Stomach (tissue), 9 donors: ENCODE results near the gene PLA2G4F. TPM values are rescaled to one million over a fixed set of nuclear protein-coding genes. Genes with fewer than 3 reads are reported as not detected.

Experiments
- DNase-seq, 2 donors: peaks; one replicate each; pipeline versions ENCODE4 v3.0.0 to v3.0.0-alpha.2; 2013 to 2019
- H3K27ac ChIP-seq, 5 donors: fragments of 200-600 bp in 4 of 5; sonication (generic) in 4 of 5; one replicate each; pipeline ENCODE4 v1.5.1; 2013 to 2019; ENCODE audit warnings: mild to moderate bottlenecking in 1 of 5, moderate library complexity in 1 of 5
- H3K27me3 ChIP-seq, 3 donors: fragments of 200-600 bp; sonication (generic); one replicate each; pipeline ENCODE4 v1.5.1; 2017 to 2019; ENCODE audit warnings: mixed run types in 1 of 3
- H3K36me3 ChIP-seq, 4 donors: fragments of 200-600 bp; sonication (generic); 1 replicate in 3 of 4; 2 replicates in 1 of 4; pipeline ENCODE4 v1.5.1; 2016 to 2019
- H3K4me1 ChIP-seq, 4 donors: fragments of 200-600 bp; sonication (generic); one replicate each; pipeline ENCODE4 v1.5.1; 2016 to 2019
- H3K4me3 ChIP-seq, 4 donors: fragments of 200-600 bp; sonication (generic) in 3 of 4; one replicate each; pipeline ENCODE4 v1.5.1; 2016 to 2019; ENCODE audit warnings: mild to moderate bottlenecking in 1 of 4
- H3K9me3 ChIP-seq, 4 donors: fragments of 200-600 bp; sonication (generic); one replicate each; pipeline ENCODE4 v1.5.1; 2016 to 2019
- EP300 ChIP-seq: sonication (generic); formaldehyde crosslinking; IDR thresholded peaks from one replicate; pipeline ENCODE4 v1.6.1; 2017; ENCODE audit warnings: antibody characterized with exemption
- POLR2A ChIP-seq, 4 donors: fragments of 450-650 bp; IDR thresholded peaks; one replicate each; pipeline ENCODE4 v1.6.1; 2016; ENCODE audit warnings: antibody characterized with exemption in 4 of 4, control low read depth in 2 of 4, mild to moderate bottlenecking in 1 of 4, moderate library complexity in 1 of 4
- POLR2AphosphoS5 ChIP-seq, 3 donors: sonication (generic); formaldehyde crosslinking; IDR thresholded peaks; one replicate each; pipeline ENCODE4 v1.6.1; 2016; ENCODE audit warnings: antibody characterized with exemption in 3 of 3
- WGBS, 5 donors: extraction: QIAGEN DNeasy Blood & Tissue Kit in 3 of 5; methylation state at CpG; one replicate each; pipeline versions ENCODE4 v1.1.5 to v1.1.7; 2013 to 2018; 5-methylcytosine and 5-hydroxymethylcytosine counted together
- intact Hi-C: fragments of 100-400 bp; cut with DNase I; formaldehyde crosslinking; loops from one replicate; pipeline ENCODE4 v1.15.1; 2023; ENCODE audit warnings: low total_unique reads
- polyA plus RNA-seq, 3 donors: library from polyadenylated mRNA; stranded (reverse); fragments of 200-250 nt; gene quantifications; one replicate each; pipeline ENCODE4 v1.2.3, GENCODE V29; 2013
- total RNA-seq, 5 donors: library from RNA; depleted of rRNA; stranded (reverse); fragments of >200 nt; gene quantifications; one replicate each; pipeline versions ENCODE4 v1.1.0 to v1.2.3, GENCODE V29; 2014 to 2016
- TF ChIP-seq, protein P1 (sequence below), 7 experiments: fragments of 450-650 bp in 4 of 7; fragments of 200-600 bp in 3 of 7; sonication (generic) in 3 of 7; IDR thresholded peaks; one replicate each; pipeline ENCODE4 v1.5.1; 2016 to 2019; ENCODE audit warnings: antibody characterized with exemption in 7 of 7, control low read depth in 2 of 7, mild to moderate bottlenecking in 1 of 7
- donor health status: healthy with polysubstance abuse.
- donor health status: Bipolar disorder and iron deficiency.
- donor health status: healthy.

The PLA2G4F gene
- total and polyA plus RNA-seq, 8 donors: 1.9 to 41.4 (median 8.4) TPM

DNA sequence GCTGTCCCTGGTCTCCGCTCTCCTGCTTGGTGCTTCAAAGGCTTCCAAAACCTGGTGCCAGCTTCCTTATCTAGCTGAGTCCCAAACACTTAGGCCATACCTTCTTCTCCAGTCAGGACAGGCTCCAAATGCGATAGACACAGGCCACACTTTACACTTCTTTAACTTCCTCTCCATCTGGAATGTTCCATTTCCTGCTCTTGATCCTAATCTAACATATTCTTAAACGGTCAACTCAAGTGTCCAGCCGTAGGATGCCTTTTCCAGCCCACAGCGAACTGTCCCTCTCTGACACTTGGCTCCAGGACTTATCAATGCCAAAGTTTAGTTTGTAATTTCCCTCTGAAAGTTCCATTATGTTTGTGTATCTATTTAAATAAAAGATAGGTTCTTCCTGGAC is 19.2 kb upstream of the PLA2G4F start:
- intact Hi-C loops: no loop called here
- H3K36me3 ChIP-seq: peaks cover 55 to 100% (median 99%) of the 10 kb centered on the region in 4 donors
- no peak for DNase-seq

DNA sequence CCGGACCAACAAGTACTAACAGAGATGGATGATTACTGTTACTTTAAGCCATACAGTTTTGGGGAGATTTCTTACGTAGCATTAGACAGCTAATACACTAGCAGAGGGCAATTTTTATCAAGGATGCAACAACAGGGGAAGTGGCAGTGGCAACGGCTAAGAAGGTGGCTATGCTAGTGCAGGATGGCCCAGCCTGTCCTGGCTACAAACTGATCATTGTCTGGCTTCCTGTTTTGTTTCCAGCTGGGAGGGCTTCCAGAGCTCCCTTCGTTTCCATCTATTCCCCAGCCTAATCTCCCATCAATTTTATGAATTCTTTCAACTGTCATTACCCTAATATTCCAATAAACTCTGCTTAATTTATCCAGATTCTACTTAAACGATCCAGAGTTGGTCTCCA is 16.0 kb upstream of the PLA2G4F start:
- intact Hi-C loops: no loop called here
- no peaks in the 10 kb centered on the region for H3K9me3 ChIP-seq
- H3K4me3 ChIP-seq: no peak overlapping the region
- WGBS, 5 donors: 77 to 89% (median 85%) methylated on average over 5 of the region's 5 CpGs
- TF ChIP-seq POLR2AphosphoS5 (IDR thresholded peaks at IDR 0.05): no peak
- no peak for TF ChIP-seq POLR2A (IDR thresholded peaks at IDR 0.05)
- no peak for TF ChIP-seq EP300
- TF ChIP-seq, protein P1, sequence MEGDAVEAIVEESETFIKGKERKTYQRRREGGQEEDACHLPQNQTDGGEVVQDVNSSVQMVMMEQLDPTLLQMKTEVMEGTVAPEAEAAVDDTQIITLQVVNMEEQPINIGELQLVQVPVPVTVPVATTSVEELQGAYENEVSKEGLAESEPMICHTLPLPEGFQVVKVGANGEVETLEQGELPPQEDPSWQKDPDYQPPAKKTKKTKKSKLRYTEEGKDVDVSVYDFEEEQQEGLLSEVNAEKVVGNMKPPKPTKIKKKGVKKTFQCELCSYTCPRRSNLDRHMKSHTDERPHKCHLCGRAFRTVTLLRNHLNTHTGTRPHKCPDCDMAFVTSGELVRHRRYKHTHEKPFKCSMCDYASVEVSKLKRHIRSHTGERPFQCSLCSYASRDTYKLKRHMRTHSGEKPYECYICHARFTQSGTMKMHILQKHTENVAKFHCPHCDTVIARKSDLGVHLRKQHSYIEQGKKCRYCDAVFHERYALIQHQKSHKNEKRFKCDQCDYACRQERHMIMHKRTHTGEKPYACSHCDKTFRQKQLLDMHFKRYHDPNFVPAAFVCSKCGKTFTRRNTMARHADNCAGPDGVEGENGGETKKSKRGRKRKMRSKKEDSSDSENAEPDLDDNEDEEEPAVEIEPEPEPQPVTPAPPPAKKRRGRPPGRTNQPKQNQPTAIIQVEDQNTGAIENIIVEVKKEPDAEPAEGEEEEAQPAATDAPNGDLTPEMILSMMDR (IDR thresholded peaks at IDR 0.05): no peak
- no peak overlapping the region for H3K27ac ChIP-seq
- no peak for DNase-seq
- H3K36me3 ChIP-seq: peaks cover 57 to 100% (median 99%) of the 10 kb centered on the region in 4 donors
- H3K27me3 ChIP-seq: no peaks in the 10 kb centered on the region
- H3K4me1 ChIP-seq: peaks cover 0 to 7% (median 0%) of the 10 kb centered on the region in 4 donors

More for the DNA sequence above, 19.2 kb upstream of the PLA2G4F start:
- Histone ChIP-seq H3K27ac (no peak overlapping the region), H3K9me3 (no peaks in the 10 kb centered on the region), H3K4me1 (peaks cover 0 to 7% (median 0%) of the 10 kb centered on the region in 4 donors), H3K27me3 (no peaks in the 10 kb centered on the region), H3K4me3 (no peak overlapping the region)
- 75 to 87% (median 81%) methylated on average over 5 of the region's 5 CpGs for whole genome bisulfite sequencing, 5 donors
- TF ChIP-seq, protein P1 (IDR thresholded peaks at IDR 0.05): no peak
- TF ChIP-seq EP300 (no peak), POLR2A (IDR thresholded peaks at IDR 0.05) (no peak), POLR2AphosphoS5 (IDR thresholded peaks at IDR 0.05) (no peak)

DNA sequence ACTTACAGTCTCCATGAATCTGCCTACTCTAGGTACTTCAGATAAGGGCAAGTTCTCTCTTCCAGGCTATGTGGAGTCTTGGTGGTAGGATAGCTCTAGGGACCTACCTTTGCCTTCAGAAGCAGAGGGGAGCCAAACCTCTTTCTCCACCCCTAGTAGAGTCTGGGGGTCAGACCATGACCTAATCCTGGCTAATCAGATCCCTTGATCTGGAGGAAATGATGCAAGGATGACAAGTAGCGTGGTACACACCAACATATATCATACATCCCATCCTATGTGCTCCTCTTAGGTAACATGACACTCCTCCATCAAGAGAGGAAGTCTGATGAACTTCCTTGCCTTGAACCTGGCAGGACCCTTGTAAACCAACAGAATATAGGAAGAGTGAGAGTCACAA is 15.4 kb upstream of the PLA2G4F start:
- intact Hi-C loops: no loop called here
- H3K4me3 ChIP-seq: no peak overlapping the region
- H3K4me1 ChIP-seq: peaks cover 0 to 7% (median 0%) of the 10 kb centered on the region in 4 donors
- 90 to 100% (median 93%) methylated on average over 1 of the region's 1 CpG for WGBS, 5 donors
- TF ChIP-seq POLR2A (IDR thresholded peaks at IDR 0.05) (no peak), EP300 (no peak), POLR2AphosphoS5 (IDR thresholded peaks at IDR 0.05) (no peak)
- TF ChIP-seq, protein P1 (IDR thresholded peaks at IDR 0.05): no peak
- no peak for DNase-seq
- H3K36me3 ChIP-seq: peaks cover 59 to 100% (median 99%) of the 10 kb centered on the region in 4 donors
- no peaks in the 10 kb centered on the region for H3K9me3 ChIP-seq
- H3K27ac ChIP-seq: peak overlapping the region in 1 of 5 donors; percentile 11
- H3K27me3 ChIP-seq: no peaks in the 10 kb centered on the region

DNA sequence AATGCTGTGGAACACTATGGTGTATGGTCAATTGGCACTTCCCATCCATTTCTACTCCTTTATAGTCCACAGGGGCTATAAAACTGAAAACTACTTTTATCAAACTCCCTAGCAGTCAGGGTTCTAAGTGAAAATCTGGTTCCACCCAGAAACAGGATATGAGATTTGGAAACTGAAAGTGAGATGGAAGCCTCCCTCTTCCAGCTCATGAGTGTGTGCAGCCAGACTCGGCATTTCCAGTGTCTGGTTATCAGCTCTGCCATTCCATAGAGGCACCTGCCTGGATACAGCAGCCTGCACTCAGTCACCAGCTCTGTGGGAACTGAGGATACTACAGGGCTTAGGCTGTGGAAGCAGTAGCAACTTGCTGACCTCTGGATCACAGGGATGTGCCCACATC is 14.7 kb upstream of the PLA2G4F start:
- H3K27ac ChIP-seq: peak overlapping the region in 1 of 5 donors; percentile 11
- TF ChIP-seq, protein P1 (IDR thresholded peaks at IDR 0.05): no peak
- no peak for TF ChIP-seq EP300
- TF ChIP-seq POLR2A (IDR thresholded peaks at IDR 0.05): no peak
- TF ChIP-seq POLR2AphosphoS5 (IDR thresholded peaks at IDR 0.05): no peak
- H3K27me3 ChIP-seq: no peaks in the 10 kb centered on the region
- H3K4me1 ChIP-seq: peaks cover 0 to 7% (median 0%) of the 10 kb centered on the region in 4 donors
- 25 to 58% (median 33%) methylated on average over 1 of the region's 1 CpG for WGBS, 5 donors
- peaks cover 65 to 100% (median 99%) of the 10 kb centered on the region in 4 donors for H3K36me3 ChIP-seq
- no peaks in the 10 kb centered on the region for H3K9me3 ChIP-seq
- intact Hi-C loops: no loop called here
- no peak for DNase-seq
- no peak overlapping the region for H3K4me3 ChIP-seq
